GM12878 (cell line): Measurements from ENCODE around the gene PPM1K. TPM values are rescaled to one million over a fixed set of nuclear protein-coding genes. Genes with fewer than 3 reads are reported as not detected.

Experiments used
- ATAC-seq: fragments of 200-7000 bp; cut with Tn5 transposase; 3 replicates; pipeline ENCODE4 v1.9.1; 2020; ENCODE audit warnings: mild to moderate bottlenecking, moderate library complexity
- BruUV-seq: library from RNA; stranded (reverse); fragments of 400-500 nt; replicated peaks from 2 replicates; lab custom pipeline; 2021; lab: Mats Ljungman, UMichigan
- CTCF ChIA-PET: fragments of 300-600 bp; sonication (Branson Sonifier 250); formaldehyde crosslinking; extraction: SDS; loops from one replicate; lab custom pipeline; 2021; ENCODE audit warnings: inconsistent platforms; lab: Yijun Ruan, JAX
- POLR2A ChIA-PET: fragments of 350-600 bp; formaldehyde crosslinking; extraction: SDS; loops from one replicate; lab custom pipeline; 2021; ENCODE audit warnings: inconsistent platforms; lab: Charles Lee
- RAD21 ChIA-PET: fragments of 300-600 bp; sonication (Branson Sonifier 250); formaldehyde crosslinking; loops from one replicate; lab custom pipeline; 2023; ENCODE audit warnings: antibody characterized with exemption; ENCODE audit not compliant: unreplicated experiment; lab: Charles Lee
- SMC1A ChIA-PET: fragments of 300-600 bp; sonication (Branson Sonifier 250); formaldehyde crosslinking; loops from one replicate; lab custom pipeline; 2023; ENCODE audit not compliant: unreplicated experiment, uncharacterized antibody; lab: Charles Lee
- DNase-seq: peaks from one replicate; pipeline ENCODE4 v3.0.0-alpha.2; 2011; ENCODE audit warnings: low read depth, low spot score
- FAIRE-seq: peaks from 3 replicates; lab custom pipeline; 2011; peaks lifted over from hg19 to GRCh38; lab: Jason Lieb, UNC
- H2AFZ ChIP-seq: 2 replicates; pipeline ENCODE4 v1.6.0; 2011; ENCODE audit warnings: low read depth, low read length, control low read depth; ENCODE audit not compliant: control insufficient read depth
- H3K27ac ChIP-seq: 2 replicates; pipeline ENCODE4 v1.5.1; 2011; ENCODE audit warnings: control low read depth; ENCODE audit not compliant: control insufficient read depth, insufficient read depth
- H3K27me3 ChIP-seq, 2 experiments: replicated peaks in 1 of 2; 2 replicates each; pipeline versions ENCODE4 v1.6.0 to v1.6.1; 2011; ENCODE audit warnings: low read length in 1 of 2; ENCODE audit not compliant: control insufficient read depth in 2 of 2, insufficient read depth in 2 of 2
- H3K36me3 ChIP-seq, 2 experiments: 2 replicates each; pipeline ENCODE4 v1.5.1; 2011; ENCODE audit warnings: low read length in 1 of 2; ENCODE audit not compliant: control insufficient read depth in 2 of 2, insufficient read depth in 2 of 2
- H3K4me1 ChIP-seq: 2 replicates; pipeline ENCODE4 v1.6.1; 2011; ENCODE audit warnings: mild to moderate bottlenecking, low read length, moderate library complexity, mixed read lengths; ENCODE audit not compliant: control insufficient read depth, insufficient read depth
- H3K4me2 ChIP-seq: 2 replicates; pipeline ENCODE4 v1.6.0; 2011; ENCODE audit warnings: control low read depth; ENCODE audit not compliant: control insufficient read depth, insufficient read depth
- H3K4me3 ChIP-seq: fragments of 200-600 bp; sonication (generic); 2 replicates; pipeline ENCODE4 v1.5.1; 2016
- H3K79me2 ChIP-seq: 2 replicates; pipeline ENCODE4 v1.6.0; 2011; ENCODE audit warnings: low read length; ENCODE audit not compliant: control insufficient read depth, insufficient read depth
- H3K9ac ChIP-seq: 2 replicates; pipeline ENCODE4 v1.8.0; 2011; ENCODE audit warnings: low read length, control low read depth, mixed read lengths; ENCODE audit not compliant: control insufficient read depth, insufficient read depth
- H3K9me3 ChIP-seq: replicated peaks from 3 replicates; pipeline ENCODE4 v1.5.1; 2011; ENCODE audit warnings: mild to moderate bottlenecking, low read length; ENCODE audit not compliant: control insufficient read depth, insufficient read depth
- H4K20me1 ChIP-seq: 2 replicates; pipeline ENCODE4 v1.6.0; 2011; ENCODE audit not compliant: control insufficient read depth, insufficient read depth
- BCL11A ChIP-seq: IDR thresholded peaks from 2 replicates; pipeline ENCODE4 v1.6.1; 2011; ENCODE audit warnings: low read depth, low read length
- BHLHE40 ChIP-seq, 2 experiments: fragments of 450-650 bp in 1 of 2; IDR thresholded peaks; 2 replicates each; pipeline ENCODE4 v1.6.1; 2011 to 2017; ENCODE audit warnings: low read depth in 2 of 2, borderline replicate concordance in 1 of 2, improper control_type of control experiment in 1 of 2, low read length in 1 of 2, mild to moderate bottlenecking in 1 of 2
- EZH2 ChIP-seq: IDR thresholded peaks from 2 replicates; pipeline ENCODE4 v1.6.1; 2012; ENCODE audit warnings: low read depth, mild to moderate bottlenecking, control low read depth, inconsistent platforms, low read length, borderline replicate concordance; ENCODE audit not compliant: control insufficient read depth
- KLF5 ChIP-seq: fragments of 450-650 bp; IDR thresholded peaks from 2 replicates; pipeline ENCODE4 v1.6.1; 2014; ENCODE audit warnings: mild to moderate bottlenecking; ENCODE audit not compliant: partially characterized antibody
- NFYB ChIP-seq: IDR thresholded peaks from 2 replicates; pipeline ENCODE4 v1.6.1; 2011; ENCODE audit warnings: low read depth, mild to moderate bottlenecking, low read length, improper control_type of control experiment, moderate library complexity; ENCODE audit not compliant: insufficient read depth
- PAX5 ChIP-seq: IDR thresholded peaks from 2 replicates; pipeline ENCODE4 v1.6.1; 2011; ENCODE audit warnings: low read depth, low read length, borderline replicate concordance
- POU2F2 ChIP-seq: IDR thresholded peaks from 3 replicates; pipeline ENCODE4 v1.6.1; 2011; ENCODE audit warnings: low read depth, mild to moderate bottlenecking, low read length, borderline replicate concordance
- SP1 ChIP-seq: IDR thresholded peaks from one replicate; pipeline ENCODE4 v1.6.1; 2011; ENCODE audit warnings: low read depth, low read length
- STAT3 ChIP-seq: IDR thresholded peaks from 2 replicates; pipeline ENCODE4 v1.6.1; 2011; ENCODE audit warnings: low read depth, low read length, improper control_type of control experiment
- WGBS: methylation state at CpG from one replicate; pipeline ENCODE4 v1.1.6; 2016; ENCODE audit warnings: low lambda C conversion rate; ENCODE audit not compliant: insufficient replicate concordance, insufficient coverage; ENCODE audit errors: missing lambda C conversion rate; 5-methylcytosine and 5-hydroxymethylcytosine counted together
- in situ Hi-C: fragments of 300-500 bp; cut with MboI; formaldehyde crosslinking; loops from 9 replicates; pipeline ENCODE4 v1.14.3; 2018; ENCODE audit warnings: mixed read lengths
- intact Hi-C: fragments of 100-400 bp; cut with micrococcal nuclease; formaldehyde crosslinking; loops from one replicate; pipeline ENCODE4 v1.14.2; 2022; ENCODE audit not compliant: unreplicated experiment
- polyA plus RNA-seq, 11 experiments: library from polyadenylated mRNA; depleted of rRNA in 4 of 11; unstranded in 6 of 11; stranded (reverse) in 5 of 11; fragments of >200 nt; fragmentation: Nextera tagmentation in 4 of 11; fragmentation: Illumina TruSeq in 1 of 11; extraction: Ambion mirVana in 4 of 11; extraction: Trizol in 1 of 11; gene quantifications; 1 replicate in 1 of 11; 2 replicates in 10 of 11; pipeline versions ENCODE4 v1.2.1 to v1.2.3, GENCODE V29; 2011 to 2016; ENCODE audit warnings: inconsistent platforms in 2 of 11, missing spikeins in 2 of 11, low read depth in 1 of 11
- total RNA-seq, 4 experiments: library from RNA; depleted of rRNA in 3 of 4; stranded (reverse); fragments of >200 nt in 3 of 4; fragmentation: Illumina TruSeq in 1 of 4; extraction: Trizol in 1 of 4; gene quantifications; 2 replicates each; pipeline versions ENCODE4 v1.2.1 to v1.2.3, GENCODE V29; 2013 to 2021
- TF ChIP-seq, protein P1 (sequence below): fragments of 450-650 bp; IDR thresholded peaks from 2 replicates; pipeline ENCODE4 v1.6.1; 2017; ENCODE audit warnings: borderline replicate concordance
- TF ChIP-seq, protein P2 (sequence below): fragments of 450-650 bp; IDR thresholded peaks from 2 replicates; pipeline ENCODE4 v1.6.1; 2018; ENCODE audit warnings: mild to moderate bottlenecking, low read depth, moderate library complexity; ENCODE audit not compliant: partially characterized antibody

PPM1K gene
- total and polyA plus RNA-seq, 10 of the 15 experiments (the other 5 are each of a cell fraction or from before 2014, with no cell fraction given), result 25.0 to 79.1 (median 36.9) TPM

- TF ChIP-seq, protein P1, sequence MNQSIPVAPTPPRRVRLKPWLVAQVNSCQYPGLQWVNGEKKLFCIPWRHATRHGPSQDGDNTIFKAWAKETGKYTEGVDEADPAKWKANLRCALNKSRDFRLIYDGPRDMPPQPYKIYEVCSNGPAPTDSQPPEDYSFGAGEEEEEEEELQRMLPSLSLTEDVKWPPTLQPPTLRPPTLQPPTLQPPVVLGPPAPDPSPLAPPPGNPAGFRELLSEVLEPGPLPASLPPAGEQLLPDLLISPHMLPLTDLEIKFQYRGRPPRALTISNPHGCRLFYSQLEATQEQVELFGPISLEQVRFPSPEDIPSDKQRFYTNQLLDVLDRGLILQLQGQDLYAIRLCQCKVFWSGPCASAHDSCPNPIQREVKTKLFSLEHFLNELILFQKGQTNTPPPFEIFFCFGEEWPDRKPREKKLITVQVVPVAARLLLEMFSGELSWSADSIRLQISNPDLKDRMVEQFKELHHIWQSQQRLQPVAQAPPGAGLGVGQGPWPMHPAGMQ, result no peak
- TF ChIP-seq SP1 (no peak), STAT3 (no peak), EZH2 (no peak), NFYB (no peak), KLF5 (no peak)
- TF ChIP-seq, protein P2, sequence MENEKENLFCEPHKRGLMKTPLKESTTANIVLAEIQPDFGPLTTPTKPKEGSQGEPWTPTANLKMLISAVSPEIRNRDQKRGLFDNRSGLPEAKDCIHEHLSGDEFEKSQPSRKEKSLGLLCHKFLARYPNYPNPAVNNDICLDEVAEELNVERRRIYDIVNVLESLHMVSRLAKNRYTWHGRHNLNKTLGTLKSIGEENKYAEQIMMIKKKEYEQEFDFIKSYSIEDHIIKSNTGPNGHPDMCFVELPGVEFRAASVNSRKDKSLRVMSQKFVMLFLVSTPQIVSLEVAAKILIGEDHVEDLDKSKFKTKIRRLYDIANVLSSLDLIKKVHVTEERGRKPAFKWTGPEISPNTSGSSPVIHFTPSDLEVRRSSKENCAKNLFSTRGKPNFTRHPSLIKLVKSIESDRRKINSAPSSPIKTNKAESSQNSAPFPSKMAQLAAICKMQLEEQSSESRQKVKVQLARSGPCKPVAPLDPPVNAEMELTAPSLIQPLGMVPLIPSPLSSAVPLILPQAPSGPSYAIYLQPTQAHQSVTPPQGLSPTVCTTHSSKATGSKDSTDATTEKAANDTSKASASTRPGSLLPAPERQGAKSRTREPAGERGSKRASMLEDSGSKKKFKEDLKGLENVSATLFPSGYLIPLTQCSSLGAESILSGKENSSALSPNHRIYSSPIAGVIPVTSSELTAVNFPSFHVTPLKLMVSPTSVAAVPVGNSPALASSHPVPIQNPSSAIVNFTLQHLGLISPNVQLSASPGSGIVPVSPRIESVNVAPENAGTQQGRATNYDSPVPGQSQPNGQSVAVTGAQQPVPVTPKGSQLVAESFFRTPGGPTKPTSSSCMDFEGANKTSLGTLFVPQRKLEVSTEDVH, result no peak
These were observed 29.2 kb downstream of the PPM1K start (continued) for GRCh38 chr4:88255111-88255510.

DNA sequence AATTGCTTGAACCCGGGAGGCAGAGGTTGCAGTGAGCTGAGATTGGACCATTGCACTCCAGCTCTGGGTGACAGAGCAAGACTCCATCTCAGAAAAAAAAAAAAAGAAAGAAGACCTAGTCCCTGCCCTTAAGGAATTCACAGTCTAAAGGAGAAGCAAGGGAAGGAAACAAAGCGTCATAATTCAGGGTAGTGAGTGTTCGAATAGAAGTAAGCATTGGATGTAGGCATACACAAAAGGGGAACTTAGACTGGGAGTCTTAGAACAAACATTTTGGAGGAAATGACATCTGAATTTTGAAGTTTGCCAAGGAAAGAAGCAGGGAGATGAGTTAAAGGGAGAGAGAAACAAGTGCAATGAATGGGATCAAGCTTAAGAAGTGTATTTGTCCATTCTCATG is 32.4 kb downstream of the PPM1K start:
- H3K36me3 ChIP-seq, result no peaks in the 10 kb centered on the region
- H2AFZ ChIP-seq, result no peak overlapping the region
- ATAC-seq, result no peak
- WGBS, result 67% methylated on average over 3 of the region's 3 CpGs
- no peak overlapping the region for H3K4me2 ChIP-seq
- no peak overlapping the region for H3K9ac ChIP-seq
- H4K20me1 ChIP-seq, result no peaks in the 10 kb centered on the region
- no peak for FAIRE-seq
- no peaks in the 10 kb centered on the region for H3K79me2 ChIP-seq
- H3K9me3 ChIP-seq, result no peaks in the 10 kb centered on the region
- in situ Hi-C loops, result no loop called here
- no peak overlapping the region for H3K27ac ChIP-seq
- TF ChIP-seq PAX5 (no peak), BCL11A (no peak), POU2F2 (no peak), BHLHE40 (IDR thresholded peaks at IDR 0.05; ENCODE audit: borderline replicate concordance in 1 of 2, low read depth in 2 of 2, low read length in 1 of 2) (no peak)
- H3K27me3 ChIP-seq, result no peaks in the 10 kb centered on the region
- no TSS peak for BruUV-seq
- intact Hi-C loops, result no loop called here
- CTCF ChIA-PET, result interaction anchor here (1.2 kb wide), 1 partner anchor 263 kb away, joined by 4 read pairs; no protein-coding TSS in a partner anchor
- RAD21 ChIA-PET, result no interaction called here
- H3K4me3 ChIP-seq, result no peak overlapping the region
- SMC1A ChIA-PET, result interaction anchor here (2.0 kb wide), 1 partner anchor 10 kb away, joined by 6 read pairs; no protein-coding TSS in a partner anchor
- POLR2A ChIA-PET, result no interaction called here
- no peak for DNase-seq
- no peaks in the 10 kb centered on the region for H3K4me1 ChIP-seq
